ENCODE results near the gene KIF1A. TPM values are rescaled to one million over a fixed set of nuclear protein-coding genes. Genes with fewer than 3 reads are reported as not detected.

KIF1A gene, protein sequence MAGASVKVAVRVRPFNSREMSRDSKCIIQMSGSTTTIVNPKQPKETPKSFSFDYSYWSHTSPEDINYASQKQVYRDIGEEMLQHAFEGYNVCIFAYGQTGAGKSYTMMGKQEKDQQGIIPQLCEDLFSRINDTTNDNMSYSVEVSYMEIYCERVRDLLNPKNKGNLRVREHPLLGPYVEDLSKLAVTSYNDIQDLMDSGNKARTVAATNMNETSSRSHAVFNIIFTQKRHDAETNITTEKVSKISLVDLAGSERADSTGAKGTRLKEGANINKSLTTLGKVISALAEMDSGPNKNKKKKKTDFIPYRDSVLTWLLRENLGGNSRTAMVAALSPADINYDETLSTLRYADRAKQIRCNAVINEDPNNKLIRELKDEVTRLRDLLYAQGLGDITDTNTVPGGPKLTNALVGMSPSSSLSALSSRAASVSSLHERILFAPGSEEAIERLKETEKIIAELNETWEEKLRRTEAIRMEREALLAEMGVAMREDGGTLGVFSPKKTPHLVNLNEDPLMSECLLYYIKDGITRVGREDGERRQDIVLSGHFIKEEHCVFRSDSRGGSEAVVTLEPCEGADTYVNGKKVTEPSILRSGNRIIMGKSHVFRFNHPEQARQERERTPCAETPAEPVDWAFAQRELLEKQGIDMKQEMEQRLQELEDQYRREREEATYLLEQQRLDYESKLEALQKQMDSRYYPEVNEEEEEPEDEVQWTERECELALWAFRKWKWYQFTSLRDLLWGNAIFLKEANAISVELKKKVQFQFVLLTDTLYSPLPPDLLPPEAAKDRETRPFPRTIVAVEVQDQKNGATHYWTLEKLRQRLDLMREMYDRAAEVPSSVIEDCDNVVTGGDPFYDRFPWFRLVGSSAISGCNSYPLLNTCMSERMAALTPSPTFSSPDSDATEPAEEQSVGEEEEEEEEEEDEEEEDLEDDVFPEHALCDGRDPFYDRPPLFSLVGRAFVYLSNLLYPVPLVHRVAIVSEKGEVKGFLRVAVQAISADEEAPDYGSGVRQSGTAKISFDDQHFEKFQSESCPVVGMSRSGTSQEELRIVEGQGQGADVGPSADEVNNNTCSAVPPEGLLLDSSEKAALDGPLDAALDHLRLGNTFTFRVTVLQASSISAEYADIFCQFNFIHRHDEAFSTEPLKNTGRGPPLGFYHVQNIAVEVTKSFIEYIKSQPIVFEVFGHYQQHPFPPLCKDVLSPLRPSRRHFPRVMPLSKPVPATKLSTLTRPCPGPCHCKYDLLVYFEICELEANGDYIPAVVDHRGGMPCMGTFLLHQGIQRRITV (N-terminal part only)
- 10 to 100 TPM in 1 of 4 donors, 1 to 10 TPM in 3; 2.9 to 15.9 (median 3.2) TPM for total RNA-seq

DNA sequence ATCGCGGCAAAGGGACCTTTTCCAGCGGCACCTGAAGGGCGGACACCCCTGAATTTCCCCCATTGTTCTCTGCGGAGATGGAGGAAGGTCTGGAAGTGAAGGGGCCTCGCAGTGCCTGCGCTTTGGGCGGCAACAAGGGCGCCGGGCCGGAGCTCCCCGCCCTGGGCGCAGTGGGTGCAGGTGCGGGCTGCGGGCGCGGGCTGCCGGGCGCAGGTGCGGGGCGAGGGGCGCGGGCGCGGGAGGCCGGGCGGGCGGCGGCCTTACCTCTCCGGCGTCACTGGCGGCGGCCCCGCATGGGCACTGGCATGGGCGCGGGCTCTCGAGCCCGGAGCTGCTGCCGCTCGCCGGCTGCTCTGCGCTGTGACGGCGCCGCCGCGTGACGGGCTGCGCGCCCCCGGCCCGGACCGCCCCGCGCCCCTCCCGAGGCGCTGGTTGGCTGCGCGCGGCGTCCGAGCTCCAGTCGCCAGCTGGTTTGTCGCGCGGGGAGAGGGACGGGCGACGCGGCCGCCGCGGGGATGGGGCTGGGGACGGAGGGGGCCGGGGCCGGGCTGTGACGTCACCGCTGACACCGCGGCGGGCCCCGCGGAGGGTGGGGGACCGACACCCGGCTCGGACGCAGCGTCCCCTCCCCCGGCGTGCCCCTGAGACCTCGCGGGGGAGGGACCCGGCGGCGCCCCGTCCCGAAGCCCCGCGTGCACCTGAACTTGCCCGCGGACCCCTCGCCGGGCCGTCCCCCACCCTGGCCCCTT is at the start of gene KIF1A:
TSS of gene KIF1A (minus strand) at position 362 of the 749 bp plus-strand sequence. CDS start 22,467 bp downstream, outside the sequence.
- H3K27ac ChIP-seq: no peak within 1 kb of the TSS

DNA sequence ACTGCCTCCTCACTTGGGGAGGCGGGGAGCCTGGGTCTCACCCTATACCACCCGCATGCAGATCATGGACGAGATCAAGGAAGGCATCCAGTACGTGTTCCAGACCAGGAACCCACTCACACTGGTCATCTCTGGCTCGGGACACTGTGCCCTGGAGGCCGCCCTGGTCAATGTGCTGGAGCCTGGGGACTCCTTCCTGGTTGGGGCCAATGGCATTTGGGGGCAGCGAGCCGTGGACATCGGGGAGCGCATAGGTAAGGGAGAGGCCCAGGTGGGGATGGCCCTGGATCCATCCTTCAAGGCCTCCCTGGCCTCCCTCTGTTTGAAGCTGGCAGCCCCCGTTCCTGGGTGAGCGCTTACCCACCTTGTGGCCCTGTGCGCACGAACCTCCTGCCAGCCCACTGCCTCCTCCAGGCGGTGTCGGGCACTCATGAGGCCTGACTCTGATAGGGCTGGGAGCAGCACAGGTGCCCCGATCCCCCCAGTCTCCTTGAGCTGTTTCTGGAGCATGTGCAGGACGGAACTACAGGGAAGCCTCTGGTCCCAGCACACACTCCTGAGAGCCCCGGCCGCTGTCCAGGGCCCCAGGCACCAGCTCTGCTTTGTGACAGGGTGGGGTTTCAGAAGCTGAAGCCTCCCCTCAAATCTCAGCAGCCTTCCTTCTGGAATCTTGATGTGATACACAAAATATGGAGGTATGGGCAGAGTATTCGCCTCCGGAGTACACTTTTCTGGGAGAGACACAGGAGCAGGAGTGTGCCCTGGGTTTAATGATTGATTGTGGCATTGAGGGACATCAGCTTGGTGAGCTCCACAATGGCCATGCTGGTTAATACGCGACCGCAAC is 49.3 kb upstream of the KIF1A start:
- H3K4me3 ChIP-seq: no peak overlapping the region
- H3K27ac ChIP-seq: no peak overlapping the region
- TF ChIP-seq POLR2A (IDR thresholded peaks at IDR 0.05): no peak
- TF ChIP-seq EP300 (IDR thresholded peaks at IDR 0.05): no peak
- no peak for TF ChIP-seq POLR2AphosphoS5 (IDR thresholded peaks at IDR 0.05)
- TF ChIP-seq, protein P1, sequence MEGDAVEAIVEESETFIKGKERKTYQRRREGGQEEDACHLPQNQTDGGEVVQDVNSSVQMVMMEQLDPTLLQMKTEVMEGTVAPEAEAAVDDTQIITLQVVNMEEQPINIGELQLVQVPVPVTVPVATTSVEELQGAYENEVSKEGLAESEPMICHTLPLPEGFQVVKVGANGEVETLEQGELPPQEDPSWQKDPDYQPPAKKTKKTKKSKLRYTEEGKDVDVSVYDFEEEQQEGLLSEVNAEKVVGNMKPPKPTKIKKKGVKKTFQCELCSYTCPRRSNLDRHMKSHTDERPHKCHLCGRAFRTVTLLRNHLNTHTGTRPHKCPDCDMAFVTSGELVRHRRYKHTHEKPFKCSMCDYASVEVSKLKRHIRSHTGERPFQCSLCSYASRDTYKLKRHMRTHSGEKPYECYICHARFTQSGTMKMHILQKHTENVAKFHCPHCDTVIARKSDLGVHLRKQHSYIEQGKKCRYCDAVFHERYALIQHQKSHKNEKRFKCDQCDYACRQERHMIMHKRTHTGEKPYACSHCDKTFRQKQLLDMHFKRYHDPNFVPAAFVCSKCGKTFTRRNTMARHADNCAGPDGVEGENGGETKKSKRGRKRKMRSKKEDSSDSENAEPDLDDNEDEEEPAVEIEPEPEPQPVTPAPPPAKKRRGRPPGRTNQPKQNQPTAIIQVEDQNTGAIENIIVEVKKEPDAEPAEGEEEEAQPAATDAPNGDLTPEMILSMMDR (IDR thresholded peaks at IDR 0.05): no peak
- H3K36me3 ChIP-seq: no peaks in the 10 kb centered on the region
- 96% methylated on average over 15 of the region's 25 CpGs for WGBS
- DNase-seq (ENCODE audit: low spot score in 2 of 2): no peak
- H3K27me3 ChIP-seq: peaks cover 3% of the 10 kb centered on the region
- H3K9me3 ChIP-seq: no peaks in the 10 kb centered on the region
- H3K4me1 ChIP-seq: no peaks in the 10 kb centered on the region

More for the DNA sequence above, at the start of gene KIF1A:
- no peaks in the 10 kb centered on the region for H3K36me3 ChIP-seq
- TF ChIP-seq POLR2A (IDR thresholded peaks at IDR 0.05) (no peak), POLR2AphosphoS5 (IDR thresholded peaks at IDR 0.05) (no peak), EP300 (IDR thresholded peaks at IDR 0.05) (no peak)
- TF ChIP-seq, protein P1 (IDR thresholded peaks at IDR 0.05): no peak
- peaks cover 88% of the 10 kb centered on the region for H3K27me3 ChIP-seq
- DNase-seq (ENCODE audit: low spot score in 2 of 2): peak in 1 of 2 donors; percentile 57
- no peaks in the 10 kb centered on the region for H3K9me3 ChIP-seq
- H3K4me3 ChIP-seq: peak within 1 kb of the TSS; percentile 40
- peaks cover 27% of the 10 kb centered on the region for H3K4me1 ChIP-seq
- WGBS: no CpG with 5 or more reads among the region's 104 CpGs

DNA sequence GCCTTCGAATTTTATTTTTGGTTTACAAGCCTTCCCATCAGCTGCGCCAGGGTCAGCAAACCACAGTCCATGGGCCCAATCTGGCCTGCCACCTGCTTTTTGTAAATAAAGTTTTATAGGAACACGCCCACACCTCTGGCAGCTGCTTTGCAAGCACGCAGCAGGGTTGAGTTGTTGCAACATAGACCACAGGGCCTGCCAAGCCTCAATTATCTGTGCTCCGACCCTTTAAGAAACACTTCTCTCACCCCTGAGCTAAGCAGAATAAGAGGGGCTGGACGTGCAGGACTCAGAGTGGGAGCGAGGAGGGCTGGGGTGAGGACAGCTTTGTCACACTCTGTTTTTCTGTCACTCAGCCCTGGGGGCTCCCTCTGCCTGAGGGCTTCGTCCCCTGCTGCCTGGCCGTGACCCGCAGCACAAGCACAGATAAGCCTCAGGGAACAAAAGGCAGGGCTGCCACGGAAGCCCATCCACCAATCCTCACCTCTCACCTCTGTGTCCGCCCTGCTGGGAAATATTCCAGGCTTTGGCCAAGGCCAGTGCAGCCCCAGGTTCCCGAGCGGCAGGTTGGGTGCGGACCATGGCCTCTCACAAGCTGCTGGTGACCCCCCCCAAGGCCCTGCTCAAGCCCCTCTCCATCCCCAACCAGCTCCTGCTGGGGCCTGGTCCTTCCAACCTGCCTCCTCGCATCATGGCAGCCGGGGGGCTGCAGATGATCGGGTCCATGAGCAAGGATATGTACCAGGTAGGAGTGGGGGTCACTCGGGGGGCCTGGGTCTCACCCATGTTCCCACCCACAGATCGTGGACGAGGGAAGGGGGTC is 48.5 kb upstream of the KIF1A start, which contains the start of gene AGXT:
TSS of gene AGXT (plus strand) at position 539 of the 823 bp plus-strand sequence. CDS start at position 581, 42 bp downstream.
- TF ChIP-seq, protein P1 (IDR thresholded peaks at IDR 0.05): no peak
- no peak for DNase-seq (ENCODE audit: low spot score in 2 of 2)
- peaks cover 3% of the 10 kb centered on the region for H3K27me3 ChIP-seq
- no peaks in the 10 kb centered on the region for H3K4me1 ChIP-seq
- no peaks in the 10 kb centered on the region for H3K9me3 ChIP-seq
- H3K36me3 ChIP-seq: no peaks in the 10 kb centered on the region
- no peak within 1 kb of the TSS for H3K27ac ChIP-seq
- WGBS: 78% methylated on average over 21 of the region's 21 CpGs
- no peak within 1 kb of the TSS for H3K4me3 ChIP-seq

Data from suprapubic skin (tissue), 4 donors.